G401 (cell line): ENCODE results near the gene SLFN14. TPM values are rescaled to one million over a fixed set of nuclear protein-coding genes. Genes with fewer than 3 reads are reported as not detected.
"Not testable (repeated sequence)": the region's sequence is repeated elsewhere in the genome, so short reads cannot be mapped to it uniquely, and the experiment has no call there.

Source experiments
- DNase-seq: peaks from one replicate; pipeline ENCODE4 v3.0.0-alpha.2; 2015; ENCODE audit warnings: low spot score
- in situ Hi-C: cut with HindIII; loops from 2 replicates; pipeline ENCODE4 v1.10.0; 2016; ENCODE audit warnings: low sequenced_read_pairs, mixed read lengths
- total RNA-seq: library from RNA; depleted of rRNA; stranded (reverse); fragments of >200 nt; shearing (Covaris generic); gene quantifications from 2 replicates; pipeline ENCODE4 v1.2.3, GENCODE V29; 2014

Gene SLFN14
- total RNA-seq, 1 experiment from 2014 or later = not detected

DNA sequence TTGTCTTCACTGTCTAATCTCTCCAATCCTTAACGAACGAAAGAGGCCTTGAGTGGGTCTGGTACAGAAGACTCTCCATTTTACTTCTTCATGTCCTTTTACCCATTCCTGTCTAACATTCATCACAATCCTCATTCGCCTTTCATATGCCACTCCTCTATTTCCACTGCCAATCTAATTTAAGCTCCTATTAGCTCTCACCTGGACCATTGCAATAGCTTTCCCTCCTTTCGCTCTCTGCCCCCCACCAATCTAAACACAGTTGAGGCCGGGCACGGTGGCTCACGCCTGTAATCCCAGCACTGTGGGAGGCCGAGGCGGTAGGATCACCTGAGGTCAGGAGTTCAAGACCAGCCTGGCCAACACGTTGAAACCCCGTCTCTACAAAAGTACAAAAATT lies 6.3 kb upstream of the SLFN14 start:
- no peak for DNase-seq
- in situ Hi-C loops = no loop called here

DNA sequence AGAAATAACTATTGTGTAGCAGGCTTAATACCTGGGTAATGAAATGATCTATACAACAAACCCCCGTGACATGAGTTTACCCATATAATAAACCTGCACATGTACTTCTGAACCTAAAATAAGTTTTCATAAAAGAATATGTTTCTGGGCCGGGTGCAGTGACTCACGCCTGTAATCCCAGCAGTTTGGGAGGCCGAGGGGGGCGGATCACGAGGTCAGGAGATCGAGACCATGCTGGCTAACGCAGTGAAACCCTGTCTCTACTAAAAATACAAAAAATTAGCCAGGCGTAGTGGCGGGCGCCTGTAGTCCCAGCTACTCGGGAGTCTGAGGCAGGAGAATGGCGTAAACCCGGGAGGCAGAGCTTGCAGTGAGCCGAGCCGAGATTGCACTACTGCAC lies 2.6 kb upstream of the SLFN14 start:
- in situ Hi-C loops = not testable (repeated sequence)

DNA sequence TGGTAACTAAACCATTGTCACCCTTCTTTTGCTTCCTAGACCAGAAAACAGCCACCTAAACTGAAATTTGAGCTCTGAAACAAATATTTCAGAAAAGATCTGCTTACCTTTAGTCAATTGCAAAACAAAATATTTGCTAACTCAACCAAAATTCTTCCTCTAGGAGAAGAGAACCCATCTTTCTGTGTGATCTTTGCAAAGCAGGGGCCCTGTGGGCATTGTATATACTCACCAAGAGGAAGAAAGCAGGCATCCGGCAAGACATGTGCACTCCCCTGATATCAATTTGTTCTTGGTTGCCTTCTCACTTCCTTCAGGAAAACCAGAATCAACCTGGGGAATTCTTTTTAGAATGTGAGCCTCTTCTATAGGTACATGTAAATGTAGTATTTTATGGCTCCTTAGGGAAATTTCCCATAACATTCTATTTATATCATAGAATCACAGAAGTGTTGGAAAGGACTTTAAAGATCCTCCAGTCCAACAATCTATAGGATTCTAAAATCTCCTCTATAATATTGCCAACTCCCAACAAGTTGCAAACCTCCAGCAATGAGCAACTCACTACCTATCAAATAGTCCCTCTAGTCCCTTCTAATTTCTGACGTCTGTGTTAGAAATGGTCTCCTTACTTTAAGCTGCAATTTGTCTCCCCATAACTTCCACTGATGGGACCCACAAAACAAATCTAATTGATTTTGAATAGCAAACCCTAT lies 966 bp downstream of the SLFN14 start:
- DNase-seq = no peak
- in situ Hi-C loops = no loop called here

More for the DNA sequence above, 2.6 kb upstream of the SLFN14 start:
- not testable (repeated sequence) for DNase-seq

DNA sequence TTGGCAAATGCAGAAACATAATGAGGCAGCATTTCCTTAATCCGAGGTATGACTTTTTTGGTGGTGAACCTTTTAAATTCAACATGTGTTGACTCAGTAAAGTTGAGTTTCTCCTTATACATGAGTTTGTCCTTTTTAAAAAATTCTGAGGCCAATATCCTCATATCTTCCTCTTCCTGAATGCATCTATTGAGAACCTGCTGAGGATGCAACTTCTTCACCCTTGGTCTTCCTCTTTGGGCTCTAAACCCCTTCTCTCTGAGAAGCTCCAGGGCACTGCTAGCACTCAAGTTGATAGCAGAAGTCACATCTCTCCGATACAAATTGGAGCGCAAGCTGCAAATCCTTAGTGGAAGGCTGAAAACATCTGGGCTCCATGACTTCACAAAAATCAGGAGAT lies 3.3 kb downstream of the SLFN14 start:
- DNase-seq = no peak
- in situ Hi-C loops = no loop called here

DNA sequence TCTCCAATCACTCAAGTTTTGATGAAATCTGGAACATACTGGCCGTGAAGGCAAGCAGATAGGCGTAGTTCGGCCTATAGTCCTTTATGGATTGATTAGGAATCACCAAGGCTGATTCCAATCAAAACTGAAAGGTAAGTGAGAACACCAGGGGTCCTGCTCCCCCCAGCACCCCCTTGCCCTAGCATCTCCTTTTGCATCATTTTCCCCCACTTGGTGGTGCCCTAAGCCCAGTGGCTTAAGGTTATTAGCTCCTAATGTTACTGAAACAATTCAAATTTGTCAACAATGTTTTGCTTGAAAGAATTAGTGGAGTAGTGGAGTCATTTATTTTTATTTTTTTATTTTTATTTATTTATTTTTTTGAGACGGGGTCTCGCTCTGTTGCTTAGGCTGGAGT lies 4.9 kb downstream of the SLFN14 start:
- in situ Hi-C loops = no loop called here
- no peak for DNase-seq

DNA sequence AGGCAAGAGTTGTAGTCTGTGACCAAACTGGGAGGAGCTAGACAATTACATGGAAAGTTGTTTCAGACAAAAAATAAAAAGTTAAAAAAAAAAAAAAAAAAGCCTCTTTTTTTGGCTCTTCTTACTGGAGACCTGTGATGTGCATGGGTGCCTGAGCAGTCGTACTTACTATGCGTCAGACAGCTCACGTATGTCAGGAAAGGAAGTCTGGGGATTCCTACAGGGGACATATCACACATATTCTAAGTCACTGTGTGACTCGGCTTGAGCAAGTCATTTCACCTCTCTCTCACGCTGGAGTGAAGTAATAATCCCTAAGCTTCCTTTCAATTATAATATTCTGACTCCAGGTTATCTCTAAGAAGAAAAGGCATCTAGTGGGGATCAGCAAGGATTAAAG lies 6.0 kb downstream of the SLFN14 start:
- in situ Hi-C loops = no loop called here
- no peak for DNase-seq

DNA sequence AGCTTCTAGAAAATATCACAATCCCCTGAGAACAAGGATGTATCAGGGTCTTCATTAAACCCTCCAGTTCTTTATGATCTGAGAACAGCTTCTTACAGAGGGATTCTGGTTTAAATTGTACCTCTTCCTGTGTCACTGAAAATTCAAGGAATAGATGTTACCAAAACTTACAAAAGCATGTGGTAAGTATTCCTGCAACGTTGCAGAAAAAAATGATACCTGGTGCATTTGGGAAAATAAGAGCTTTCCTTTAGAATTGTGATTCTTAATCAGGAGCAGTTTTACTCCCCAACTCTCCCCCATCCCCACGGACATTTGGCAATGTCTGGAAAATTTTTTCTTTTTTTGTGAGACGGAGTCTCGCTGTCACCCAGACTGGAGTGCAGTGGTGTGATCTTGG lies 7.3 kb downstream of the SLFN14 start:
- no peak for DNase-seq
- in situ Hi-C loops = no loop called here

DNA sequence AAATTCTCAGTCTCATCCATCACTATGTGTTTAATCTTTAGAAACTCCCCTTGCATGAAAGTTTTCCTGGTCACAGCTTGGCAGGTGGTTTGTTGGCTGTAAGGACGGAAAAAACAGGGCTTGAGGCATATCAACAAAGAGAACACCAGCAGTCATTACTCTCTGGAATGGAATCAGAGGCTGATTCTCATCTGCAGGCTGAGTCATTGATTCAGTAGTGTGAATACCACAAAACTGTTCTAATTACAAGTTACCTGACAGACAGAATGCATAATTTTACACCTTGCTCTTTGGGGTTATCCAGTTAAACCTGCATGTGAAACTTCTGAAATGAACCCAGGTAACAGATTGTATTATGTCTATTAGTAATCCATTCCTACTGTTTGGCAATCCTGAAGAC lies 11.6 kb downstream of the SLFN14 start:
- DNase-seq = no peak
- in situ Hi-C loops = no loop called here

DNA sequence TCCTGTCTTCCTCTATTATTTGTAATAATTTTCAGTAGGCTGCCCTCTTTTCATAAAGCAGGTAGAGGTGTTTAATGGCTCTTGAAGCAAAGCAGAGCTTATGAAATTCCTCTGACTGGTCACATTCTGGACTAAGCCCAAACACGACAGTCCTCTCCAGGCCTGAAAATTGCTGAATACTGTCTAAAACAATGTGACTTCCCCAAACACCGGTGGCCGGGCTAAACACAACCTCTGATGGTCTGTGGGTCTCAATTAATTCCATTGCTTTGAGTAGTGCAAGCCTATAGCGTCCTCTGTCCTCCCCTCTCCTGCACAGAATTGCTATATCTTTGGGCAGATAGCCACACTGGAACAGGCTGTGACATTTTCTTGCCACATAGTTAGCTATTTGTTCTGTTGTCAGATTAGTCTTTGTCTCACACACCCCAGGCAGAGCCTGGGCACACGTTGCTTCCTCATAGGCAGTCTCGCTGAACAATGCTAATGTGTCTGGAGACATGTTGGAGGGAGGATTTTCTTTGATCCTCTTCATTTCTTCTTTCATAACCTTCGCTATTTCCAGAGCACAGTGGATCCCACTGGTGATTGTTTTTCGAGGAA lies 12.3 kb downstream of the SLFN14 start:
- no peak for DNase-seq
- in situ Hi-C loops = no loop called here

DNA sequence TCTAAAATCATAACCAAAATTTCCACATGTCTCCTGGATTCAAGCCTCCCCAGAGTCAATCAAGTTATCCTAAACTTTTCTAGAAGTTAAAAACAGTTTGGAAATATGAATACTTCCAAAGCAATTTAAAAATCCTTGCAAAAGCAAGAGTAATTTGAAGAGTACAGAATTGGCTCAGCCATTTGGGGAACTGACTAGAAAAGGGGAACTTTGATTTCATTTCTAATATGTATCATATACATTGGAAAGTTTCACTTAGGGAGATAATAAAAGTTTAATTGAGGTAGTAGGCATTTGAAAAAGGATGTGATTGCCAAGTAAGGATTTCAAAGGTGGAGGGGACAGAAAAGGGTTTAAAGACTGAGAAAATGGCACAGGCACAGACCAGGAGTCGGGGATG lies 14.1 kb downstream of the SLFN14 start:
- in situ Hi-C loops = no loop called here
- DNase-seq = no peak

DNA sequence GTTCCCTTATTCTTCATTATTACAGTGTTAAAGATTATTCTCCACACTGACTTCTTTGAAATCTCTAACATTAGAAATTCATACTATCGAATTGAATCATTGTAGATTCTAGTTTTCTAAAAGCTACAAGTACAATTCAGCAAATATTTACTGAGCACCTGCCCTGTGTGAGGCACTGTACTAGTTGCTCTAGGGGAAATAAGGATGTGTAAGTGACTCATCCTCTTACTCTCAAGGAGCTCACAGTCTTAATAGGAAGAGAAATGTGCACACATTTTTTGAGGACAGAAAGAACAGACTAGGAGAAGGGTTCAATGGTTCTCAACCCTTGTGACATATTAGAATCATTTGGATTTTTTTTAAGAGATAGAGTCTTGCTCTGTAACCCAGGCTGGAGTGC lies 15.5 kb downstream of the SLFN14 start:
- in situ Hi-C loops = no loop called here

DNA sequence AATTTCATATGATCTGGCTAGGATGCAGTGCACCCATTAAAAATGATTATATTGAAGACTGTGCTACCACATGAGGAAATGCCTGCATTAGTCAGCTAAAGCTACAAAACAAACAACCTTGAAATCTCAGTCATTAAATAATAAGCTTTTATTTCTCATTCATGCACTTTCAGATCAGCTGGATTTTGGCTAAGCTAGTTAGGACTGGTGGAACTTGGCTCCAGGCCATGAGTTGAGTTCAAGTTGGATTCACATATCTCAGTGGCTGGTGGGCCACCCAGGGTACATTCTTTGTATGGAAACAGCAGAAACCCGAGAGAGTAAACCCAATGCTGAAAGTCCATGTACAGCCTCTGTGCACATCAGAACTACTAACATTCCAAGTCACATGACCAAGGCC lies 16.8 kb downstream of the SLFN14 start:
- in situ Hi-C loops = no loop called here
- no peak for DNase-seq

More for the DNA sequence above, 15.5 kb downstream of the SLFN14 start:
- DNase-seq = no peak

DNA sequence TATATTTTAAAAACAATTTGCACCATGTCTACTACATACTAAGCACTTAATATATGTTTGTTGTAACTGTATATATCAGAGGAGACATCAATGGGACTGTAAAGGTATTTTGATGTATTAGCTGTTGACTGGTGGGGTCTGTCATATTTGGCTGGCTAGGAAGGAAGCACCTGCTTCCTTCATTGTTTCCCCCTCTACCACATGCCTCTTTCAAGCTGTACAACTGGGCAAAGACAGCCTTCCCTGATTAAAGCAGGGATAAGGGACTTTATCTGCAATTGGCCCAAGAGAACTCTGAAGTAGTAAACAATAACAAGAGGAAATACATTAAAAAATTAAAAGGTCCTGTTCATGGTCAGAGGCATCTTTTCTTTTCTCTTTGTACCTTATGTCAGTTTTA lies 17.6 kb downstream of the SLFN14 start:
- in situ Hi-C loops = no loop called here
- DNase-seq = no peak

DNA sequence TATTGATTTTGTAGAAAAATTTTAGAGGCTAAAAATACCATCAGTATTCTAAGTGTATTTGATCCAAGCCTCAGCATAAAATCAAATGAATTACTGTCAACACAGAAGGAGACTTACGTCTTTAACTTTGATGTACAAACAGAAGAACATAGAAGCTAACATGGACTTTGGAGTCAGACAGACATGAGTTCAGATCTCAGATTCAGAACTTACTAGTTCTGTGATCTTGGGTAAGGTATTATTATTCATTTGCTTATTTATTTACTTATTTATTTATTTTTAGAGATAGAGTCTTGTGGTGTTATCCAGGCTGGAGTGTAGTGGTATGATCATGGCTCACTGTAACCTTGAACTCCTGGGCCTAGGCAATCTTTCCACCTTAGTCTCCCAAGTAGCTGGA lies 19.2 kb downstream of the SLFN14 start:
- DNase-seq = no peak
- in situ Hi-C loops = no loop called here

DNA sequence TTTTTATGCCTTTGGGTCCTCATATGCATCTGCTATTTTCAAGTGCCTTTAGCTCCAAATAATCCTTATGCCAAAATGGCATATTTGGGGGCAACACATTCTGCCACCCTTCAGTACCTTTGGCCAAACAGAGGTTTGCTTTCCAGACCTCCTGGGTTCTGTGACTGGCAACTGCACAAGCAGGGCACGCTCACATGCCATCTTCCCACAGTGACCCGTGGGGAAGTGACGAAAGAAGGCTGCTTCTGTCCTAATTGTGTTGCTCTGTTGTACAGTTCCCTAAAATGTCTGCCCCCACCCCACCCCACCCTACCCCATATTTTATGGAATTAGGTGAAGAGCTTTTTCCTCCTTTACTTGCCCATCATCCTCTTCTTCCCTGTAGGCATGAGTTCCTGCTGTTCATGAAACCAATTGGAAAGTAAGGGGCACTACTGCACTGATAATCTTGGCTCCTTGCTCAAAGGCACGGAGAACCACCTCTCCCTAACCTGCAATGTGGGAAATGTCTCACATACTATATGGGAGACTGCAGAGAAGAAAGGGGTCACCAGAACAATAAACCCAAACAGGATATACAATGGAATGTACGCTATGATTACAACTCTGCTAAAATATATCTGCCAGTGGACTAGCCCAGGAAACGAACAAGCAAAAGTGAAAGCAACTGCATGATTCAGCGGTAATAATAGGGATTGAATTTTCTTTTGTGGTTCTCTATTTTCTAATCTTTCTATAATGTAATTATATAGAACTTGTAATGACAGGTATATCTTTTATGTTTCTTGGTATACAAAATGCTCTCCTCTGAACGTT lies 19.8 kb downstream of the SLFN14 start:
- no peak for DNase-seq
- in situ Hi-C loops = no loop called here

DNA sequence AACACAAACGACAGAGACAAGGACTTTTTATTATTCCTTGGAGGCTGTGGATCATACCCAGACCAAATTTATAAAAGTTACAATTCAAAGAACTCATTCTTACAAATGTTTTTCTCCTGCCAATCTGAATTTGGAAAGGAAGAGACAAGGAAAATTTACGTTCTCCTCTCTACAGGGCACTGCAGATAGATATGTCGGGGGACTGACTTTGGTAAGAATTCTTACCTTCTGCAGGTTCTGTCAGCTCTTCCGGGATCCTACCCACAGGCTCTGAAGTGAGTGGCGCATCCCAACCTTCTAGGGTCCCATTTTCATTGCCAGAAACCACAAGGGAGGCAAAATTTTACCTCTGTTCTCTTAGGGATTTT lies 21.0 kb downstream of the SLFN14 start:
- in situ Hi-C loops = no loop called here
- no peak for DNase-seq

DNA sequence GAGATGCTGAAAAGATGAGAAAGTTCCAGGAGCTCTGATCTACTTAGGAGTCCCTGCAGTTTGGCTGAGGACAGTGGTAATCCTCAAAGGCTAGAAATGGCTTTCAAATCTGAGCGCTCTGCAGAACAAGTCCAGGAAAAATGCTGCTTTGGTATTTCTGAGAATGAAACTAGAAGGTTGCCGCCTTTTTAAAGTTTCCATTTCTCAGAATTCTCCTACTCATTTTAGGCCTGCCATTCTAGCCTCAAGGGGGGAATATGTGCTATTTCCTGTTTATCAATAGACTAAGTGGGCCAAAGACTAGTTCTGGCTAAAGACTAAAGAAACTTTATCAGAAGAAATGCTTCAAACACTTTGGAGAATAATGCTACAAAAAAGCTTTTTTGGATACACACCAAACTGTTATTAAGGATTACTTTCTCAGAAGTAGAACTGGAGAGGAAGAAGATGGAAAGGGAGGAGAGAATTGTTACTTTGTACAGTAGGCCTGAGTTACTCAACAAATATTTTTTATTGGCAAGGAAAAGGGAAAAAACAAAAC lies 22.9 kb downstream of the SLFN14 start, which contains the start of gene SLFN12L:
SLFN12L (minus strand) TSS at position 78 of the 541 bp plus-strand sequence. CDS start 15,314 bp downstream, outside the sequence.
- in situ Hi-C loops = no loop called here
- no peak for DNase-seq

DNA sequence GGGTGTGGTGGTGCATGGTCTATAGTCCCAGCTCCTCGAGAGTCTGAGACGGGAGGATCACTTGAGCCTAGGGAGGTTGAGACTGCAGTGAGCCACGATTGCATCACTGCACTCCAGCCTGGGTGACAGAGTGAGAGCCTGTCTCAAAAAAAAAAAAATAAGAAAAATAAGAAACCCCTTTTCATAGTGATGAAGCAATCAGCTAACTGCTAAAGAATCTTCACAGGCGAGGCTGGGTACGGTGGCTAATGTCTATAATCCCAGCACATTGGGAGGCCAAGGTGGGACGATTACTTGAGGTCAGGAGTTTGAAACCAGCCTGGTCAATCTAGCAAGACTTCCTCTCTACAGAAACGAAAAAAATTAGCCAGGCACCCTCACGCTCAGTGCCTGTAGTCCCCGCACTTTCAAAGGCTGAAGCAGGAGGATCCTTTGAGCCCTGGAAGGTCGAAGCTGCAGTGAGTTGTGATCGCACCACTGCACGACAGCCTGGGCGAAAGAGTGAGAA lies 23.9 kb downstream of the SLFN14 start:
- in situ Hi-C loops = no loop called here
- DNase-seq = no peak

DNA sequence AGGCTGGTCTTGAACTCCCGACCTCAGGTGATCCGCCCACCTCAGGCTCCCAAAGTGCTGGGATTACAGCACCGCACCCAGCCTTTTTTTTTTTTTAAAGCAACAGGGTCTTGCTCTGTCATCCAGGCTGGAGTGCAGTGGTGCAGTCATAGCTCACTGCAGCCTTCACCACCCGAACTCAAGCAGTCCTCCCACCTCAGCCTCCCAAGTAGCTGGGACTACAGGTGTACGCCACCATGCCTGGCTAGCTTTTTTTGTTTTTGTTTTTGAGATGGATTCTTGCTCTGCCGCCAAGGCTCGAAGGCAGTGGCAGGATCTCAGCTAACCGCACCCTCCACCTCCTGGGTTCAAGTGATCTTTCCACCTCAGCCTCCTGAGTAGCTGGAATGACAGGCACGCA lies 25.2 kb downstream of the SLFN14 start:
- DNase-seq, in situ Hi-C loops: not testable (repeated sequence)
